HepG2 (cell line): ENCODE results near the gene DEPDC5. TPM values are rescaled to one million over a fixed set of nuclear protein-coding genes. Genes with fewer than 3 reads are reported as not detected.

Experiments
- FOXK2 ChIP-seq: fragments of 450-650 bp; IDR thresholded peaks from 2 replicates; pipeline ENCODE4 v1.6.1; 2016
- HNRNPLL ChIP-seq: fragments of 200-400 bp; formaldehyde crosslinking; IDR thresholded peaks from 2 replicates; pipeline ENCODE4 v1.6.1; 2017; ENCODE audit warnings: mild to moderate bottlenecking, low read depth, low read length; ENCODE audit not compliant: poor library complexity, severe bottlenecking
- JUND ChIP-seq: sonication (generic); formaldehyde crosslinking; IDR thresholded peaks from 2 replicates; pipeline ENCODE4 v1.8.0; 2022; ENCODE audit warnings: mild to moderate bottlenecking, missing genetic modification reagents
- MAZ ChIP-seq, 2 experiments: sonication (generic) in 1 of 2; formaldehyde crosslinking in 1 of 2; IDR thresholded peaks; 2 replicates each; pipeline versions ENCODE4 v1.5.0 to v1.6.1; 2012 to 2020; ENCODE audit warnings: low read depth in 2 of 2, mild to moderate bottlenecking in 2 of 2, borderline replicate concordance in 1 of 2, improper control_type of control experiment in 1 of 2, low read length in 1 of 2, missing genetic modification reagents in 1 of 2, moderate library complexity in 1 of 2
- MLXIP ChIP-seq: sonication (generic); formaldehyde crosslinking; IDR thresholded peaks from 2 replicates; pipeline ENCODE4 v1.9.0; 2021; ENCODE audit warnings: missing genetic modification reagents, borderline replicate concordance
- MYC ChIP-seq: sonication (generic); formaldehyde crosslinking; IDR thresholded peaks from 2 replicates; pipeline ENCODE4 v1.9.0; 2021; ENCODE audit warnings: missing genetic modification reagents, borderline replicate concordance
- RERE ChIP-seq: IDR thresholded peaks from 2 replicates; pipeline ENCODE4 v1.6.1; 2016; ENCODE audit warnings: low read depth, missing genetic modification reagents, missing compliant biosample characterization
- SRSF1 ChIP-seq: fragments of 200-400 bp; formaldehyde crosslinking; optimal IDR thresholded peaks from 2 replicates; pipeline ENCODE3; 2017; ENCODE audit warnings: mild to moderate bottlenecking, low read depth, low read length, moderate library complexity
- TSC22D2 ChIP-seq: sonication (generic); formaldehyde crosslinking; IDR thresholded peaks from 2 replicates; pipeline ENCODE4 v1.5.1; 2020; ENCODE audit warnings: missing genetic modification reagents, mild to moderate bottlenecking, borderline replicate concordance
- ZBED4 ChIP-seq: sonication (generic); formaldehyde crosslinking; IDR thresholded peaks from 2 replicates; pipeline ENCODE4 v1.4.0; 2020; ENCODE audit warnings: missing genetic modification reagents, borderline replicate concordance
- ZKSCAN5 ChIP-seq: sonication (generic); formaldehyde crosslinking; IDR thresholded peaks from 2 replicates; pipeline ENCODE4 v1.5.1; 2020; ENCODE audit warnings: mild to moderate bottlenecking, missing genetic modification reagents
- ZNF331 ChIP-seq: sonication (generic); formaldehyde crosslinking; IDR thresholded peaks from 2 replicates; pipeline ENCODE4 v1.4.0; 2020; ENCODE audit warnings: missing genetic modification reagents
- ZNF383 ChIP-seq: sonication (generic); formaldehyde crosslinking; IDR thresholded peaks from 2 replicates; pipeline ENCODE4 v1.4.0; 2020; ENCODE audit warnings: missing genetic modification reagents, mild to moderate bottlenecking, borderline replicate concordance
- ZNF451 ChIP-seq: sonication (generic); formaldehyde crosslinking; IDR thresholded peaks from 2 replicates; pipeline ENCODE4 v1.5.0; 2020; ENCODE audit warnings: mild to moderate bottlenecking, missing genetic modification reagents
- ZNF766 ChIP-seq: sonication (generic); formaldehyde crosslinking; IDR thresholded peaks from 2 replicates; pipeline ENCODE4 v1.5.0; 2020; ENCODE audit warnings: missing genetic modification reagents, borderline replicate concordance
- polyA plus RNA-seq, 8 experiments: library from polyadenylated mRNA; depleted of rRNA in 3 of 8; stranded (reverse) in 7 of 8; unstranded in 1 of 8; fragments of >200 nt; fragmentation: Illumina TruSeq in 4 of 8; extraction: Trizol in 4 of 8; gene quantifications; 2 replicates each; pipeline versions ENCODE4 v1.2.1 to v1.2.3, GENCODE V29; 2011 to 2016; ENCODE audit warnings: low read depth in 4 of 8, missing spikeins in 1 of 8, mixed read lengths in 1 of 8; ENCODE audit not compliant: insufficient read depth in 1 of 8
- total RNA-seq, 5 experiments: library from RNA; depleted of rRNA; stranded (reverse); fragments of >200 nt; fragmentation: Illumina TruSeq; extraction: Trizol; gene quantifications; 2 replicates each; pipeline ENCODE4 v1.2.3, GENCODE V29; 2016; ENCODE audit warnings: low read depth in 1 of 5

Gene DEPDC5
- total and polyA plus RNA-seq, 2 of the 13 experiments (the other 11 are each of a cell fraction or from before 2014, with no cell fraction given), result 9.8 to 12.4 TPM

GRCh38 chr22:31753634-31754501 lies at the start of gene DEPDC5 (continued):
- TF ChIP-seq TSC22D2 (CRISPR knock-in tag), result no peak
- no peak for TF ChIP-seq JUND (CRISPR knock-in tag)
- peak; percentile 64; the same call in 1 of the 2 replicates for TF ChIP-seq MAZ (IDR thresholded peaks at IDR 0.05; ENCODE audit: borderline replicate concordance, low read depth, low read length)
- TF ChIP-seq MAZ (CRISPR knock-in tag; IDR thresholded peaks at IDR 0.05; ENCODE audit: low read depth), result peak; percentile 74
- TF ChIP-seq ZBED4, result no peak
- no peak; the same call in 1 of the 2 replicates for TF ChIP-seq ZNF766 (CRISPR knock-in tag)
- peak; percentile 82 for TF ChIP-seq MYC (CRISPR knock-in tag)
- no peak for TF ChIP-seq ZNF451
- TF ChIP-seq HNRNPLL, result peak; percentile 96
- peak; percentile 41; the same call in 1 of the 2 replicates for TF ChIP-seq MLXIP (CRISPR knock-in tag)
- no peak for TF ChIP-seq FOXK2
- no peak for TF ChIP-seq ZKSCAN5
- no peak for TF ChIP-seq RERE (CRISPR knock-in tag)
- no peak; the same call in none of the 2 replicates for TF ChIP-seq ZNF331 (CRISPR knock-in tag)
- no peak for TF ChIP-seq SRSF1
- no peak for TF ChIP-seq ZNF383 (CRISPR knock-in tag)
